NCI-H2029 treated with DMSO at 0.1 percent for 48 hours (cell line): ENCODE results near the gene RNF220.

Experiments used
- DNase-seq: peaks from one replicate; lab custom pipeline; 2025; lab: John Stamatoyannopoulos, UW

The RNF220 gene

GRCh38 chr1:44407430-44408211 is 2.6 kb downstream of the RNF220 start:
- no peak for DNase-seq

DNA sequence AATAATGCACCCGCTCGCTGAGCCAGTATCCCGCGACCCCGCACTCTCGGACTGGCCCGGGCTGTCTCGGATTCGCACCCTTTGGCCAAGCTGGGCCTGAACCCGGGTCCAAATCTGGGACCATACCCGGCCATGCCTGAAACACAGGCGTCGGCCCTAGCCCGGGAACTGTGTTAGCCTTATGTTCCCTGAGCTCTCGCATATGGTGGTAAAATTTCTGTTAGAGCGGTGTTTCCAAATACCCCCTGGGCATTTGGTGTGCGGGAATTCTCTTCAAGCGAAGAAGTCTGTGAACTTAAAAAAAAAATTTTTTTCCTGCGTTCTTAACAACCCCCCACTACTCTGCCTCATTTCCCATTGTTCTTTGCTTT is 3.1 kb downstream of the RNF220 start:
- no peak for DNase-seq

GRCh38 chr1:44408632-44409602 is 3.9 kb downstream of the RNF220 start:
- DNase-seq = no peak

DNA sequence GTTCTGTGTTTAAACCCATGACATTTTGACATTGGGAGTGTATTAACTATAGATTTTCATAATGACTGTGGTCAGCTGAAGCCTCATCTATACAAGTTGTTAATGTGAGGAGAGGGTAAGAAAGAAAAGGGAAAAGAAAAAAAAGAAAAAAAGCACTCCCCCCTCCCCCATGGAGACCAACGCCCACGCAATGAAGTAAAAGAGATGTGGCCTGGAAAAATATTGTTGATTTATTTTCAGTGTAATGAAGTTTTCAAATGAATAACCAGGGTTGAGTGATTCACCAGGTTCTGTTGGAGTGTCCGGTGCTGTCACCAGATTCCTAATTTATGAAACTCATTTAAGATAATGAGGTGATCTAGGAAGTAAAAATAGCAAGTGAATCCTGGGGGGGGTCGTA is 4.7 kb downstream of the RNF220 start:
- DNase-seq = no peak

GRCh38 chr1:44411861-44412260 is 6.8 kb downstream of the RNF220 start:
- no peak for DNase-seq

- no peak for DNase-seq
Observed at GRCh38 chr1:44412601-44413000, 7.5 kb downstream of the RNF220 start.

DNA sequence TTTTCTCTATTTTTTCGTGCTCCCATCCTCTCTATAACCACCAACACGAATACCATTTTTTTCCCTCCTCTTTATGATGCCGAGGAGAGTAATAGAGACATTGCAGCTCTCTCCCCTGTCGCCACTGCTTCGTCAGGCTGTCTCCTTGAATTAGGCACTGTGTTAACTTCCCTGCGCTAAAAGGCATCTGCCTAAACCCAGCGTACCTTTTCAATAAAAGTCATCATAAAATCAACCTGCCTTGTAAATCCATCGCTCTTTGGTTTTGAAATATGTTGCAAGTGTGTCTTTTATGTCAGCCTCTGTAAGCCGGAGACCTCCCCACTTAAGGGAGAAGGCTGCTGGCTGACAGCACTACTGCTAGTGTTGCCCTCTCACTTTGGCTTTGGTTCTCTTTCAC is 8.7 kb downstream of the RNF220 start:
- DNase-seq = no peak

DNA sequence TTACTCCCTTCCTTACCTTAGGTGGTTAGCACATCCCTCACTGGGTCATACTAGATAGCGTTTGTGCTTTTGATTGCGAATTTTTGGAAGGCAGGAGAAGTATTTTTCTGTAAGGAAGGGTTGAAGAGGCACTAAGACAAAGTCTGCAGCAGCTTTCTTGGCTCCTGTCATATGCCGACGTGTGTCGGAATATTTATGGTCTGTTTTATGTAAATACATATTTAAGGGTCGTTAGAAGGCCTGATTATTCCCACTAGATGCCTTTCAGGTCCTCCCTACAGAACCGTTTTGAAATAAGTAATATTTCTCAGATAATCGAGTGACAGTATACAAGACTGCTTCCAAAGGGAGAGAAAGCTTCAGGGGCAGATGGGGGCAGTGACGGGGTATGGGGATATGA is 10.0 kb downstream of the RNF220 start:
- no peak for DNase-seq

DNA sequence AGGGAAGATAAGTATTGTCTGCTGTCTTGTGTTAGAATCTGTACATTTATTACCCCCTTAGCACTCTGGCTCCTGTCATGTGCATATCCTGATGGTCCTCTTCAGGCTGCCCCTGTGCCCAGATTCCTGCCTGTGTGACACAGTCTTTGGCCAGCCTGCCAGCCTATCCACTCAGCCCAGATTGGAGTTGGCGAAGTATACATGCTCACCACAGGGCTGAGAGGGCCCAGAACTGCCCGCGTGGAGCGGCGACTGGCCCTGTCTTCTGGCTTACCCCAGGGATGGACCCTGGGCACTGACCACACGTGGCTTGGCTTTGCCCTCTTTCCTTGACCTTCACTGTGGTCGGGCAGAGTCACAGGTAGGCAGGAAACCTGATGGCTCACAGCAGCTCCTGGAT is 11.4 kb downstream of the RNF220 start:
- no peak for DNase-seq

DNA sequence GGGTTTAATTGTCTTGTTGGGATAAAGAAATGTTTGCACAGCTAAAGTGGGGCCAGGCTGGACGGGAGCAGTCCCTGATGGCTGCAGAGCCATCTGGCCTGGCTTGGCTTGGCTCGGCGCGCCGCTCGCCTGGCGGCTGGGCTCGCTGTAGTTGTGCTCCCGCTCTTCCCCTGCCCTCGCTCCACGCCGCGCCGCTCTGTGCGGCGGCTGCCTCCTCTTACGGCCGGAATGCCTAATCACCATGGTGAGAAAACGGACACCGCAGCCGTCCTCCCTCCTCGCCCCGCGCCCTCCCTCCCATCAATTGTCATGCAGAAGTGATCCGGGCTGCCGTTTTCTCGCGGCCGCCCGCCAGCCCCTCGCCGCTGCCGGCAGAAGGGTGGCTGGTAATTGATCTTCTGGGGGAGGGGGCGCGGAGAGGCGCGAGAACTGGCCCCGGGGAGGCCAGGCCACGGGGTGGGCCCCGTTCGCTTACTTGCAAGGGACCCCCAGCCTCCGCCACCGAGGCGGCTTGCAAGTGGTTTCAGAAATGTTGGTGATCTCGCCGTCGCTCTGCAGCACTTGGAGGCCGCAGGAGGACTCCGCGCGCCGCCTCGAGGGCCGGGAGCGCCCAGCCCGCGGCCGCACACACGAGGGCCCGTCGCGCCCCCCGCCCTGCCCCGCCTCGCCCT is 12.4 kb downstream of the RNF220 start:
- peak; percentile 85 for DNase-seq

DNA sequence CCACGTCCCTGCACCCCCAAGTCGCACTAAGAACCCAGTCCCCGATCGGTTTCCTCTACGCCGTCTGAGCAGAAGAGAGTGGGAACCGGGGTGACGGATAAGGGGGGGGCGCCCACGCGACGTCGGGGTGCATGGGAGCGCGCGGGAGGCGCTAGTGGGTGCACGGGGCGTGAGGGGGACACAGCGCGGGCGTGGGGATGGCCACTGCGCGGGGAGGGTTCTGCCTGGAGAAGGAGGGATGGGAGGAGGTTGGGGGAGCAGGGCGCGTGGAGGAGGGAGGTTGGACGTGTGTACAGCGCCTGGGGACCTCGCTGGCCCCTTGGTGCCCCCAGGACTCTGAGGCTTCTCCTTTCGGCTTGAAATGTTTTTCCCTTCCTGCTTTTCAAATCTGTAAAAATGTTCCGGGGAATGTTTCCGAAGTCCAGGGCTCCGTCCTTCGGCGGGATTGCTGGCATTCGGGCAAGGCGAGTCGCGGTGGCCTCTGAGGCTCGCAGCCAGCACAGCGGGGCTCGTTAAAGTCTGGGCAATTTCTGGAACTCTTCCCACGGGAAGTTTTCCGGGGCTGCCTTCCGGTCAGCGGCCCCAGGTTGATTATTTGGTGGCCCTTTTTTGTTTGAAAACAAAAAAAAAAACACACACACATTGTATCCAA is 13.1 kb downstream of the RNF220 start:
- no peak for DNase-seq

DNA sequence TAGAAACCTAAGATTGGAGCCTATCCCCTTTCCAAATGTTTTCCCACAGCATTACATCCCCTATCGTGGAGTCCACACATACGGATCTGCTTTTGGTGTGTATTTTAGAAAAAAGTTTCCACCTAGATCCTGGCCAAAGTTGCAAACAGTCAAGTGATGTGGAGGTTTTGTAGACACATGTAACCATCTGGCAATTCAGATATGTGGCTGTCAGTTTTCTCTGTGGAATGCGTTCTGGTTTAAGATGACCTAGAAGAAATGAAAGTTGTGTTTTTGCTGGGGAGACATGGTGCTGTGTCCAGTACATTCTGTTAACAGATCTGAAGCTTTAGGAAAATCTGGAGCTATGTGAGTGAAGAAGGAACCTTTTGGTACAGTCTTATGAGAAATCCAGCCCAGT is 14.8 kb downstream of the RNF220 start:
- no peak for DNase-seq

- DNase-seq = no peak
Observed at GRCh38 chr1:44420535-44420934, 15.5 kb downstream of the RNF220 start.

DNA sequence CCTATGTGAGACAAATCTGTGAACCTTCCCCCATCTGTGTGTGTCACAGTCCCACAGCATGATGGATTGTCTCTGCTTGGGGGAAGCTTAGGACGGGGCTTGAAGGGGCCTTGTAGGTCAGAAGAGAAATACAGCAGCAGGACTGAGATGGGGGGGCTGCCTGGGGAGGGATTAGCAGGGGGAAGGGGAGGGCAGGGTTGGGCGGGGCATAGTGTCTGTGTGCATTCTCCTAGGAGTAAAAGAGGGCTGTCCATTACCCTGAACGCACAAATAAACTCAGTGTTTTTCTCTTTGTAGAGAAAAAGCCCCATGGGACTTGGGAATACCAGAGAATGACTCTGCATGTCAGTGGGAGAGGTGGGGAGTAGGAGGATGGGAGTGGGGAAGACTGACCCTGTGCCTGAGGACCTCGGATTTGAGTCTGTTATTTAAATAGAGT is 16.4 kb downstream of the RNF220 start:
- no peak for DNase-seq

DNA sequence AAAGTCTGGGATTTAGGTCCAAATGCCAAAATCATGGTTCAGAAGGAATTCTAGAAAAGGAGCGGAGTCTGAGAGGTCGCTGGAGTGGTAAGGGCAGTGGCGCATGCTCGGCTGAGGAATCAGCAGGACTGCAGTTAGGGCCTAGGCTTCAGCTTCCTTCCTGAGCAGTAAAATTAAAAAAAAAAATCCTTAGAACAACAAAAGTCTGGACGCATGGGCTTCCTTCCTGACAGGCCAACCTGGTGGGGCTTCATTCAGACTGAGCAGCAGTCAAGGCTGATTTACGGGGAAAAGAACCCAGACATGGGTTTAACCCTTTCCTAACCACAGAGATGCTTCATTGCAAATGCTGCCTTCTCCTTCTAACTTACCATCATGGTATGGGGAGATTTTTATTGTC is 17.1 kb downstream of the RNF220 start:
- DNase-seq = no peak

DNA sequence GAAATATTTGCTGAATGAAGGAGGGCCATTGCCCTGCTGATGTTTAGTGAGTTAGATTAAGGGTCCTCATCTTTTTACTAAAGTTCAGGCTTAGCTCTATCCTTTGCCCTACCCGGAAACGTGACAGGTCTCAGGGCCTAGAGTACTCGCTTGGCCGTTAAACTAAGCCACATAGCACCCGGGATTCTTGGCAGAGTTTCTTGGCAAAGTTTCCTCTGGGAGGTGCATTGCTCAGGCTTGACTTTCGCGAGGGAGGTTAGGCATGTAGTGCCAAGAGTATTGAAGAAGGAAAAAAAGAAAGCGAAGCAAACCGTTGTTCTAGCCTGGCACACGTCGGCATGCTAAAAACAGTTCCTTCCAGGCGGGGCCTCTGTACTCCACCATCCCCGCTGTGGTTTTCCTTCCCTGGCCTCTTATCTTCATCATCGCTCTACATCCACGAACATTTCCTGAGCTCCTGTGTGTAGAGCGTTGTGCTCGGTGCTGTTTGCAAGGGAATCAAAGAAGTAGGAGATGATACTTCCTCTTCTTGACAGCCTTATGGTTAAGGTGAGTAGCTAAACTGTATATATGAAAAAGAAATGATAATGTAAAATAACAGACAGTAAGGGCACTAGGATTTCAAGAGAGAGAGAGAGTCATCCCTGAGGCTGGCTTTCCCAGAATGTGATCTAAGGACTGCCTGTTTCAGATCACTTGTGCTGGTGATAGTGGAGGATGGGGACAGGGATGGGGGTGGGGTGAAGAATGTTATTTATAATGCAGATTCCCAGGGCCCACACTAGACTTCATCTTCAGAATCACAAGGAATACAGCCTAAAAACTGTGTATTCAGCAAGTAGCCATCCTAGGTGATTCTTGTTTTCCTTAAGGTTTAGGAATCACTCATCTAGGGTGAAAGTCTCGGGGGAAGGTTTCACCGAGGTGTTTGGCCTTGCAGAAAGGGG is 18.8 kb downstream of the RNF220 start:
- no peak for DNase-seq

- no peak for DNase-seq
Observed at GRCh38 chr1:44424747-44425146, 19.7 kb downstream of the RNF220 start.

DNA sequence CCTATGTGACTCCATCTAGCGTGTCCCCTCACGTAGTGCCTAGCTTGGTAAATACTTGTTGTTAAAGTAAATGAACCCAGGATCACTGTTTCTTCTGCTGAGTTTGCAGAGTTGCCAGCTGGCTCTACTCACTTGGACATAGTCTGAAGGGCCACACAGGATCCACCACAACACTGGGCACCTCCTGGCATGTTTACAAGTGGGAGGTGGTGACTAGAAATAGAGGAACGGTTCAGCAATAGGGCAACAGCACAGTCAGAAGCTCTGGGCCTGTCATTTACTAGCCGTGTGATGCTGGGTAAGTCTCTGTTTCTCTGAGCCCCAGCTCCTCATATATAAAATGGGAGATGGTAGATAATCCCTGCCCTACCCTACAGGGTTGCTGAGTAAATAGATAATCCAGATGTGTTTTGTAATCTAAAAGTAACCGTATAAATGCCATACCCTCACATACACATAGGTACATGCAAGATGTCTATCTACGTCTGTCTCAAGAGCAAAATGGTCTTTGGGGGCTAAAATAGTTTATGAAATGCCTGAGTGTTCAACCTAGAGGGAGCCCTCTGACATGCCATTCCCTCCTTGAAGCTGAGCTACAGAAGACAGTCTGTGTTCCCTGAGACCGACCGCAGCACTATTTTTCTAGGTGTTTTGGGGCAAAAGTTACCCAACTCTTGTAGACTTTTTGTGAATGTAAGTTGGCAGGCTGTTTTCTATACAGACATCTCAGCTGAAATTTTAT is 20.5 kb downstream of the RNF220 start:
- peak; percentile 22 for DNase-seq

- DNase-seq = no peak
Observed at GRCh38 chr1:44431861-44432260, 26.8 kb downstream of the RNF220 start.

DNA sequence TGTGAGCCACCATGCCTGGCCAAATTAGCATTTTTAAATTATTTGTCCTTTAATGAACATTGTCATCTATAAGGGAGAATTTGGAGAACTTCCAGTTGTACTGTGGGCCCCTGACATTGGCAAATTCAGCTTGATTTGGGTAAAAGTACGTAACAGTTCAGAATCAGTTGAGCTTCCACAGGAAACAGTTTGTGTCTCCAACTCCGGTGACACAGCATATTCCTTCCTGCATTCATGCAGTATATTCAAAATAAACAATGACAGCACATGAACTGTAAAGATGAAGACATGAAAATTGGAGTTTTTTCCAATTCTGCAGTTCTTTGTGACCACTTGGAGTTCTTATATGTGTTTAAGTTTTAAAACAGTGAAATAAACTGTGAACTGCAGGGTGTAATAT is 28.2 kb downstream of the RNF220 start:
- no peak for DNase-seq
